DMS53 (cell line): ENCODE results near the gene DSTN.

Experiments used
- DNase-seq: peaks from one replicate; lab custom pipeline; 2025; lab: John Stamatoyannopoulos, UW

DSTN gene

GRCh38 chr20:17569616-17570346 lies at the start of gene DSTN:
Gene DSTN, plus strand, starts transcription at chr20:17570075. Its CDS starts 134 bp downstream, at chr20:17570209.
- peak; percentile 99 for DNase-seq

DNA sequence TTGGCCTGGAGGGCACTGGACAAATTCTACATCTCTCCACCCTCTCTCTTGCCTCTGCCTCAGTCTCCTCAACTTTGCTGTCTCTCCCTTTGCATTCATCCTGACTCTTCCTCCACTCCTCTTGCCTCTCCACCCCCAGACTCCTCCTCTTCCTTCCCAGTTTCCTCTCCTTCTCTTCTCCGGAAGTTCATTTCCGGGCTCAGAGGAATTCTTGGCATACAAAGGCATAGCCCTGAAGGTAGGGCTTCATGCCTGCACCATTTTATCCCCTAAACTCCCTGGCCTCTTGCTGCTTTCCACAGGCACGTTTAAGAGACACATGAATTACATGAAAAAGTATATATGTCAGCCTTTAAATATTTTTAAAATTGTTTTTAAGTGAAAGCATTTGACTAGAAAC lies 49.3 kb upstream of the DSTN start:
- no peak for DNase-seq

GRCh38 chr20:17522528-17522927 lies 47.3 kb upstream of the DSTN start:
- no peak for DNase-seq

GRCh38 chr20:17523326-17523725 lies 46.5 kb upstream of the DSTN start:
- no peak for DNase-seq

DNA sequence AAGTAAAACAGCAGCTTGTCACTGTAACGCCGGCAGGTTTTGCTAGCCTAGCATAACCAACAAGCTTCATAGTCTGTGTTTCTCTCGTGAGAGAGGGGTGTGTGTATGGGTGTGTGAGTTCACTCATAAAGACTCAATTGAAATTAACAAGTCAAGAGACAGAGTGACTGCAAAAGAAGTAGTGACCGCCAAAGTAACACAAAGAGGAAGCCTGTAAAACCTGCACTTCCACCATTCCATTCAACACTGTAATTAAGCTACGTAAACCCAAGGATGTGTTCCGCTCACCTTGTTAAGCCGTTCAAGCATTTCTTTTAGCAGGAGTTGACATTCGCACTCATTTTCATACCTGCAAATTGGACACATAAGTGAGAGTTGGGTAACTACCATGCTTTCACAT lies 45.3 kb upstream of the DSTN start:
- no peak for DNase-seq

GRCh38 chr20:17525132-17525531 lies 44.7 kb upstream of the DSTN start:
- DNase-seq = no peak

- peak; percentile 82 for DNase-seq
Observed at GRCh38 chr20:17525650-17526049, 44.2 kb upstream of the DSTN start.

DNA sequence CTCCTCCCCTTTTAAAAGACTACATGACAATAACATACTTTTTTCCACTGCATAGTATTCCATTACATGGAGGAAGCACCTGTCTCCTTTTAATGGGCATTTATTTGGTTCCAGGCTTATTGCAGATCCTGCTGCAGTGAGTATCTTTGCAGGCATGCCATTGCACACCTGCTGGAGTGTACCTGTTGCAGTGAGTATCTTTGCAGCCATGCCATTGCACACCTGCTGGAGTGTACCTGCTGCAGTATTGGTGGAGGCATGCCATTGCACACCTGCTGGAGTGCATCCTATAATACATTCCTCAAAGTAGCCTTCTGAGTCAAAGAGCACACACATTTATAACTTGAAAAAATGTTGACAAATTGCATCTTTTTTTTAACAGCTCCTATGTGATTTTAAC lies 40.3 kb upstream of the DSTN start:
- DNase-seq = no peak

GRCh38 chr20:17530153-17530552 lies 39.7 kb upstream of the DSTN start:
- peak; percentile 32 for DNase-seq

DNA sequence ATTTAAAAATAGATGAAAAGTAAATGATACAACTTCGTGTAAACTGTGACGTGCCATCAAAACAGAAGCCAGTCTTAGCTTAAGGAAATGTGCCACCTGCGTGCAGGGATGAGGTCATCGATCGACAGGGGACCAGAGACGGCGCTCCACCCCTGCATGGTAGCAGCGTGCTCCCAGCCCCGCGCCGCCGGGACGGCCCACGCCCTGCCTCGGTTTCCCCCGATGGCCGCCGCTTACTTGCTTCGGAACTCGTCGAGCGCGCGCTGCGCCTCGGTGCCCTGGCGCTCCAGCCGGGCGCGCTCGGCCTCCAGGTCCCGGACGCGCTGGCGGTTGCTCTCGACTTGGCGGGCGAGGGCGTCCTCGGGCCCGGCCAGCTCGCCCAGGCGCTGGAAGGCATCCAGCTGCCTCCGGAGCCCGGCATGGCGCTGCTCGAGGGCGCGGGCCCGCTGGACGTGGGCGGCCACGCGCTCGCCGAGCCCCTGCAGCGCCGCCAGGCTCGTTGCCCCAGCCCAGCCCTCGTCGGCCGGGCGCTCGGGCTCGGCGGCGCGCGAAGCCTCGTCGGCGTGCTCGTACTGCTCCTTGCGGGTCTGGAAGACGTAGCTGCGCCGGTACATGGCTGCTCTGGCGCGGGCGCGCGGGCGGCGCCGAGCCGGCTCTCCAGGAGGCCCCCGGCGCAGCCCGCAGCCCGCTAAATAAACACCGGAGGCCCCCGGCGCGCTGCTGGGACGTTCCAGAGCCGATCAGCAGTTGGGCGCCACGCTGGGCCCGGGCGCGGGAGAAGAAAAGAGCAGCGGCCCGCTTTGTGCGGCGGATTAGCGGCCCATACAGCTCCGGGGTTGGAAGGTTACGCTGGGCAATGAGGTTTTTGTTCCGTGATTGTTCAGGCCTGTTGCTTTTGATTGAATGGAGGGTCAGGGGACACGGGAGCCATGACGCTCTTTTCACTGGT lies 38.9 kb upstream of the DSTN start, which contains the start of gene BFSP1:
Gene BFSP1, minus strand, starts transcription at position 664 of the 949 bp plus-strand sequence. Its CDS starts 50 bp downstream, at position 614.
- DNase-seq = peak; percentile 92

GRCh38 chr20:17531665-17532025 lies 38.2 kb upstream of the DSTN start:
- DNase-seq = no peak

DNA sequence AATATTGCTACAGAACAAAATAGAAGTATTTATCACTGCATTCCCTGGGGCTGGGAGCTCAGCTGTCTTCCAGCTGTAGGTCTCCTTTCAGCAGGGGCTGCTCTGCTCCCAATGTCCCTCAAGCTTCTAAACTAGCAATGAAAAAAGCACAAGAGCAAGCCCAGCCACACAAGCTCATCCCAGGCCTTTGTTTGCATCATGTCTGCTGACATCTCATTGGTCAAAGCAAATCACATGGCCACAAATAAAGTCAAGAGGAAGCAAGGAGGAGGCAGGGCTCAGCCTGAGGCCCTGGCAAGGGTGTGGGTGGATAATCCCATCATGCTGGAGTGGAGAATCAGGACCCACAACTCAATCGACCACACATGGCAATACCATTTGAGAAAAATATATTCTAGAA lies 36.5 kb upstream of the DSTN start:
- DNase-seq = peak; percentile 81

DNA sequence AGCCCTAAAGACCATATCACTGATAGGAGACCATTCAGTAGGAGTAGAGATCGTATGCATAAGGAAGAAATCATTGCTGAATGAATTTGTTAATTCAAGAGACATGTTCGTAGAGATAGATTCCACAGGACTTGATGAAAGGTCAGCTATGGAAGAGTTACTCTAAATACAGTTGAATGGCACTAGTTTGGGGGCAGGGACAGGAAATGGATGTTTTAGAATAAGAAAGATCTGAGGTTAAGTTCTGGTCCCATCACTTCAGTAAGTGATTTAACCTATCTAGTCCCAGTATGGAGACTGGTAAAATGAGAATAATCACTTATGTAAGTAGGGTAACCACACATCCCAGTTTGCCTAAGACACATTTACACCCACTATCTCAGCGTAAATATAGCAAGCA lies 35.8 kb upstream of the DSTN start:
- DNase-seq = no peak

- DNase-seq = peak; percentile 94
Observed at GRCh38 chr20:17536944-17537444, 32.9 kb upstream of the DSTN start.

DNA sequence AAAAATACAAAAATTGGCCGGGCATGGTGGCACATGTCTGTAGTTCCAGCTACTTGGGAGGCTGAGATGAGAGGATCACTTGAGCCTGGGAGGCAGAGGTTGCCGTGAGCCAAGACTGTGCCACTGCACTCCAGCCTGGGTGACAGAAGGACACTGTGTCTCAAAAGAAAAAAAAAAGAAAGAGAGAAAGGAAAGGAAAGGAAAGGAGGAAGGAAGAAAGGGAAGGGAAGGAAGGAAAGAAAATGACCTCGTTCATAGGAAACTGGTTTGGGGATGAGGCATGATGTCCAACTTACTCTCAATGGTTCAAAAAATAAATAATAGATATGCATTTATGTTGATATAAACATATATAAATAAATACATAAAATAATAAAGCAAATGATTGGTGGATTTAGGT lies 31.9 kb upstream of the DSTN start:
- DNase-seq = no peak

GRCh38 chr20:17538517-17539170 lies 31.2 kb upstream of the DSTN start:
- DNase-seq = peak; percentile 90

- no peak for DNase-seq
Observed at GRCh38 chr20:17541596-17541995, 28.3 kb upstream of the DSTN start.

DNA sequence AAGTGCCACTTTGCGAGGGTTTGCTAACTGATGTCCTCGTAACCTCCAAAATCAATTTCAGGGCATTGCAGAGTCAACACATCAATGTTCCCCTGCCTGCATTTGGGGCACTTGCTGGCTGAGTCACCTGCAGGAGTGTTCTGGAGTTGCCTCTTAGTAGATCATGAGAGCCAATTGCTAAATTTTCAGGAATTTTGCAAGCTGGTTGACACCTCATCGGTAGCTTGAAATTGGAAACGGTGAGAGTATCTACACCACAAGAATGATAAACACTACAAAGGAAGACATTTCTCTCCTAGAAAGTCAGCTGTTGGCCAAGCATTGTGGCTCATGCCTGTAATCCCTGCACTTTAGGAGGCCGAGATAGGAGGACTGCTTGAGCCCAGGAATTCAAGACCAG lies 27.9 kb upstream of the DSTN start:
- no peak for DNase-seq

GRCh38 chr20:17542481-17542880 lies 27.4 kb upstream of the DSTN start:
- DNase-seq = no peak

DNA sequence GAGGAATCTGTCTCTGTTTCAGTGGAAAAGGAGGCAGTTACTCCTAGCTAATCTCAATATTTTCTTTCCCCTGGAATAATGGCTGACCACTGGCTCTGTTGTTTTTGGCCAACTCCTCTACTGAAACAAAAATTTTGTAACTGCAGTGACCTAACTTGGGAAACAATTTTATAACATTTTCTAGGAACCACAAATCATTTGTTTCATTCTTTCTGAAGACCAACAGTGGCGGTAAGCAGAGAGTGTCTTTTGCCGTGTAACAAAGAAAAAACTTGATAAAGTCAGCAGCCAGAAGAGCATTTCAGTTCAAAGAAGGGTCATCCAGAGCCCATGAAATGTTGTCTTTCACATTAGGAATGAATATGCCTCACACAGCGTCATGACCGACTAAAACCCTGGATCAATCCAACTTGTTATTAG lies 26.9 kb upstream of the DSTN start:
- no peak for DNase-seq

GRCh38 chr20:17543531-17544131 lies 26.2 kb upstream of the DSTN start:
- no peak for DNase-seq

GRCh38 chr20:17545127-17545526 lies 24.7 kb upstream of the DSTN start:
- DNase-seq = no peak
